Thyroid gland (tissue), 4 donors: ENCODE results near the gene UCK2. TPM values are rescaled to one million over a fixed set of nuclear protein-coding genes. Genes with fewer than 3 reads are reported as not detected.

Experiments used
- DNase-seq, 2 donors: peaks; one replicate each; pipeline ENCODE4 v3.0.0-alpha.2; 2019
- H3K27ac ChIP-seq, 3 donors: fragments of 200-600 bp; sonication (generic); 1 replicate in 2 of 3; 2 replicates in 1 of 3; pipeline ENCODE4 v1.5.1; 2016 to 2019; ENCODE audit warnings: mild to moderate bottlenecking in 1 of 3, moderate library complexity in 1 of 3
- H3K27me3 ChIP-seq: fragments of 200-600 bp; sonication (generic); one replicate; pipeline ENCODE4 v1.5.1; 2019
- H3K36me3 ChIP-seq, 2 donors: fragments of 200-600 bp; sonication (generic); one replicate each; pipeline ENCODE4 v1.5.1; 2016 to 2019
- H3K4me1 ChIP-seq, 2 donors: fragments of 200-600 bp; sonication (generic); one replicate each; pipeline ENCODE4 v1.5.1; 2017 to 2019
- H3K4me3 ChIP-seq, 3 donors: fragments of 200-600 bp; sonication (generic); replicated peaks in 1 of 3; 1 replicate in 2 of 3; 2 replicates in 1 of 3; pipeline ENCODE4 v1.5.1; 2016; ENCODE audit warnings: mild to moderate bottlenecking in 1 of 3
- H3K9me3 ChIP-seq: fragments of 200-600 bp; sonication (generic); one replicate; pipeline ENCODE4 v1.5.1; 2017
- POLR2A ChIP-seq, 2 donors: fragments of 450-650 bp; IDR thresholded peaks; one replicate each; pipeline ENCODE4 v1.6.1; 2017; ENCODE audit warnings: antibody characterized with exemption in 2 of 2, mild to moderate bottlenecking in 2 of 2, moderate library complexity in 1 of 2
- WGBS, 2 donors: methylation state at CpG; one replicate each; pipeline ENCODE4 v1.1.5; 2017; 5-methylcytosine and 5-hydroxymethylcytosine counted together
- intact Hi-C: fragments of 100-400 bp; cut with DNase I; formaldehyde crosslinking; loops from one replicate; pipeline ENCODE4 v1.15.1; 2023
- total RNA-seq, 4 donors: library from RNA; depleted of rRNA; stranded (reverse); fragments of >200 nt; gene quantifications; one replicate each; pipeline ENCODE4 v1.2.3, GENCODE V29; 2016
- TF ChIP-seq, protein P1 (sequence below), 6 experiments: fragments of 200-600 bp in 3 of 6; fragments of 450-650 bp in 3 of 6; sonication (generic) in 3 of 6; IDR thresholded peaks; one replicate each; pipeline ENCODE4 v1.5.1; 2016 to 2019; ENCODE audit warnings: antibody characterized with exemption in 6 of 6, mild to moderate bottlenecking in 2 of 6, inconsistent platforms in 1 of 6, moderate library complexity in 1 of 6

UCK2 gene
- total RNA-seq, 4 donors from 2014 or later, result 15.9 to 21.0 (median 19.3) TPM

DNA sequence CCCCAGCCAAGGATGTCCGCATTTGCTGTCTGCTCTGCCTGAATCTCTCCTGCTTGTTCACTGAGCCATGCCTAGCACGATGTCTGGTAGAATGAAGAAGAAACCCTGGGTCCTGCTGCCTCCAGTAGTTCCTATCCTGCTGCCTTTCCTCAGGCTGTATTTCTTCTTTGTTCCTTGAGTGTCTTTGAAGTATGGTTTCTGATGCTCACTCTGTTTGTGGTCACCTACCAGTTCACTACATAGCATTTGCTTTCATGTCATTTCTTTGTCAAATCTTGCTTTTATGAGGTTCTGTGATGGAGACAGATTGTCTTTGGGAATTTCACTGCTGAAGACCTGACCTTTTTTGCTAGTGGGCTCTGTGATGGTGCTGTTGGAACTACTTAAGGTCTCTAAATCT is 5.9 kb downstream of the UCK2 start:
- Histone ChIP-seq H3K9me3 (no peaks in the 10 kb centered on the region), H3K36me3 (no peaks in the 10 kb centered on the region), H3K27me3 (no peaks in the 10 kb centered on the region), H3K4me1 (no peaks in the 10 kb centered on the region), H3K4me3 (no peak overlapping the region), H3K27ac (no peak overlapping the region)
- DNase-seq, result no peak
- 67 to 79% methylated on average over 2 of the region's 2 CpGs for WGBS, 2 donors
- TF ChIP-seq, protein P1, sequence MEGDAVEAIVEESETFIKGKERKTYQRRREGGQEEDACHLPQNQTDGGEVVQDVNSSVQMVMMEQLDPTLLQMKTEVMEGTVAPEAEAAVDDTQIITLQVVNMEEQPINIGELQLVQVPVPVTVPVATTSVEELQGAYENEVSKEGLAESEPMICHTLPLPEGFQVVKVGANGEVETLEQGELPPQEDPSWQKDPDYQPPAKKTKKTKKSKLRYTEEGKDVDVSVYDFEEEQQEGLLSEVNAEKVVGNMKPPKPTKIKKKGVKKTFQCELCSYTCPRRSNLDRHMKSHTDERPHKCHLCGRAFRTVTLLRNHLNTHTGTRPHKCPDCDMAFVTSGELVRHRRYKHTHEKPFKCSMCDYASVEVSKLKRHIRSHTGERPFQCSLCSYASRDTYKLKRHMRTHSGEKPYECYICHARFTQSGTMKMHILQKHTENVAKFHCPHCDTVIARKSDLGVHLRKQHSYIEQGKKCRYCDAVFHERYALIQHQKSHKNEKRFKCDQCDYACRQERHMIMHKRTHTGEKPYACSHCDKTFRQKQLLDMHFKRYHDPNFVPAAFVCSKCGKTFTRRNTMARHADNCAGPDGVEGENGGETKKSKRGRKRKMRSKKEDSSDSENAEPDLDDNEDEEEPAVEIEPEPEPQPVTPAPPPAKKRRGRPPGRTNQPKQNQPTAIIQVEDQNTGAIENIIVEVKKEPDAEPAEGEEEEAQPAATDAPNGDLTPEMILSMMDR (IDR thresholded peaks at IDR 0.05), result no peak
- TF ChIP-seq POLR2A (IDR thresholded peaks at IDR 0.05), result no peak
- intact Hi-C loops, result no loop called here

DNA sequence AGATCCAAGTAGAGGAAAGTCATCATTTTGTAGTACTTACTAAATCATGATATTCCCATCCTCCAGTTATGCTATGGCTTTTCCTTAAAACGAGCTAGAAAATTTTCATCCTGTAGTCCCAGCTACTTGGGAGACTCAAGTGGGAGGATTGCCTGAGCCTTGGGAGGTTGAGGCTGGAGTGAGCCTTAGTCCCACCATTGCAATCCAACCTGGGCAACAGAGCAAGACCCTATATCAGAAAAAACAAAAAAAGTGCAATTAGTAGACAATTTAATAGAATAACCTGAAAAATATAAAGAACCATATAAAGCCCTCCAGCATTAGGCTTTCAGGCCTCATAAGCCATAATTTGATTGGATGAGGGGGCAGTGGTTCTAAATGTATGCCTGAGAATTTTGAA is 6.8 kb downstream of the UCK2 start:
- TF ChIP-seq, protein P1 (IDR thresholded peaks at IDR 0.05), result no peak
- TF ChIP-seq POLR2A (IDR thresholded peaks at IDR 0.05), result no peak
- intact Hi-C loops, result no loop called here
- H3K9me3 ChIP-seq, result no peaks in the 10 kb centered on the region
- H3K27ac ChIP-seq, result no peak overlapping the region
- 91 to 95% methylated on average over 1 of the region's 1 CpG for WGBS, 2 donors
- no peak for DNase-seq
- no peaks in the 10 kb centered on the region for H3K36me3 ChIP-seq
- no peak overlapping the region for H3K4me3 ChIP-seq
- H3K27me3 ChIP-seq, result no peaks in the 10 kb centered on the region
- H3K4me1 ChIP-seq, result no peaks in the 10 kb centered on the region

DNA sequence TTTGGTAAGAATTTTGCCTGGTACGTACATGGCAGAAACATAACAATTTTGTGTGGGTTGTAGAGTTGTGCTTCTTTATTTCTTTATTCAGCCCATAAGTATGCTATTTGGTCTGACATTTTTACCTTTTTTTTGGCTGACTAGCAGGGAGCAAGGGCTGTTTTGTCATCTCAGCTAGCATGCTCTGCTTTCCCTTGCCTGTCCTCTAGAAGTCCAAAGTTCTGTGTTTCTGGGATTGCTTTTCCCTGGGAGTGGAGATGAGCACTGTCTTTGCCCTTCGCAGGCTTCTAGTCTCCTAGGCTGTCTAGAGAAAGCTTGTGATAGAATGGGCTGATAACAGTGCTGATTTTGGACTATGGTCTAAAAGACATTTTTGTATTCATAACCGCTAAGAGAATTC is 7.5 kb downstream of the UCK2 start:
- 95 to 97% methylated on average over 3 of the region's 3 CpGs for WGBS, 2 donors
- H3K27me3 ChIP-seq, result no peaks in the 10 kb centered on the region
- no peak overlapping the region for H3K27ac ChIP-seq
- no peak for TF ChIP-seq POLR2A (IDR thresholded peaks at IDR 0.05)
- TF ChIP-seq, protein P1 (IDR thresholded peaks at IDR 0.05), result no peak
- H3K4me3 ChIP-seq, result no peak overlapping the region
- H3K4me1 ChIP-seq, result no peaks in the 10 kb centered on the region
- H3K36me3 ChIP-seq, result no peaks in the 10 kb centered on the region
- H3K9me3 ChIP-seq, result no peaks in the 10 kb centered on the region
- no peak for DNase-seq
- intact Hi-C loops, result no loop called here

DNA sequence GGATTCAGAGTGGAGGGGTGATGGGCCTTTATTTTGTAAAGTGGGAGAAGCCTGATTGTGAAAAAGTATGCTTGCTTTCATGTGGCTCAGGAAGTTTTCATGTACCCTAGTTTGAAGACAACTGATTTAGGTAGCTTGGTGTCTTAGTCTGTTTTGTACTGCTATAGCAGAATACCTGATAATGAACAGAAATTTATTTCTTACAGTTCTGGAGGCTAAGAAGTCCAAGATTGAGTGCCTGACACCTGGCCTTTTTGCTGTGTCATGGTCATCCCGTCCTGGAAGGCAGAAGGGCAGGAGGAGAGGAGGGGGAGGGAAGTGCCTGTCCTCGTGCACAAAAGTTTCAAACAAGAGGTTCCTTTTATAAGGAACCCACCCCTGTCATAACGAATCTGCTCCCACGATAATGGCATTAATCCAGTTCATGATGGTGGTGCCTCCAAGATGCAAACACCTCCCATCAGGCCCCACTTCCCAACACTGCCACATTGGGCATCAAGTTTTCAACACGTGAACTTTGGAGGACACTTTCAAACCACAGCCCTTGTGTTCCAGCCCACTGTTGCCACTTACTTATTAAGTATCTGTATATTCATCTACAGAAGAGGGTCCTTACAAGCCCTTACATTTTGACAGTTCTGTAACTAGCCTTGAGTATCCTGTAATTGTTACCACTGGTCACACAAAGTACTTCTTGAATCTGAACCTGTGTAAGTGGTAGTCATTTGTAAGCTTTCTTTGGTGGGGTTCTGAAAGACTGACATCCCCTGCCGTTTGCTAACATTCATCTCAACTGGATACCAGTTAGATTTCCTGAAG is 9.5 kb downstream of the UCK2 start:
- H3K4me1 ChIP-seq, result no peaks in the 10 kb centered on the region
- no peak overlapping the region for H3K4me3 ChIP-seq
- H3K9me3 ChIP-seq, result no peaks in the 10 kb centered on the region
- no peak for DNase-seq
- WGBS, 2 donors, result 78% methylated on average over 6 of the region's 6 CpGs
- H3K27ac ChIP-seq, result no peak overlapping the region
- no peaks in the 10 kb centered on the region for H3K27me3 ChIP-seq
- intact Hi-C loops, result no loop called here
- TF ChIP-seq, protein P1 (IDR thresholded peaks at IDR 0.05), result no peak
- no peak for TF ChIP-seq POLR2A (IDR thresholded peaks at IDR 0.05)
- no peaks in the 10 kb centered on the region for H3K36me3 ChIP-seq

DNA sequence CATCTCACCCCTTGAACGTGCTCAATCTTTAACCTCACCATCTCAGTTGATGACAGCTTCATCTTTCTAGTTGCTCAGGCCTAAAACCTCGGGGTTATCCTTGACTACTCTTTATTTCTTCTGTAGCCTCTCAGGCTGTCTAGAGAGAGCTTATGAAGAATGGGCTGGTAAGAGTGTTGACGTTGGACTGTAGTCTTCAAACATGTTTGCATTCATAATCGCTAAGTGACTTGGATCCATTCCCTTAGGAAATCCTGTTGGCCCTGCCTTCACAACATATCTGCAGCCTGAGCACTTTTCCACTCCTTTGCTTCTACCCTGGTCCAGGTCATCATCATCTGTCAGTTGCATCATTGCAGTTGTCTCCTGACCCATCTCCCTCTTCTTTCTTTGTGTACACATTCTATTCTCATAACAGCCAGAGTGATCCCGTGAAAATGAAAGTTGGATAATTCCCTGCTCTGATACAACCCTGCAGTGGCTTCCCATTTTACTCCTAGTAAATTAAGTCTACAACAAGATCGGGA is 10.5 kb downstream of the UCK2 start:
- Histone ChIP-seq H3K4me1 (peaks cover 0 to 6% of the 10 kb centered on the region in 2 donors), H3K4me3 (no peak overlapping the region), H3K36me3 (no peaks in the 10 kb centered on the region), H3K9me3 (no peaks in the 10 kb centered on the region), H3K27me3 (no peaks in the 10 kb centered on the region), H3K27ac (no peak overlapping the region)
- intact Hi-C loops, result no loop called here
- TF ChIP-seq POLR2A (IDR thresholded peaks at IDR 0.05), result no peak
- TF ChIP-seq, protein P1 (IDR thresholded peaks at IDR 0.05), result no peak
- 71 to 75% methylated on average over 6 of the region's 6 CpGs for WGBS, 2 donors
- DNase-seq, result no peak
